Keratinocyte (primary cell): Measurements from ENCODE around the gene GRK1. TPM values are rescaled to one million over a fixed set of nuclear protein-coding genes. Genes with fewer than 3 reads are reported as not detected.

Source experiments
- DNase-seq: peaks from one replicate; pipeline ENCODE4 v3.0.0-alpha.2; 2011; ENCODE audit warnings: low read depth, missing footprints, low spot score
- FAIRE-seq: peaks from 2 replicates; lab custom pipeline; 2011; peaks lifted over from hg19 to GRCh38; lab: Jason Lieb, UNC
- H2AFZ ChIP-seq: 2 replicates; pipeline ENCODE4 v1.6.0; 2012; ENCODE audit warnings: low read length, control low read depth, inconsistent platforms; ENCODE audit not compliant: control insufficient read depth
- H3K27ac ChIP-seq: 2 replicates; pipeline ENCODE4 v1.5.1; 2011; ENCODE audit warnings: low read length; ENCODE audit not compliant: control insufficient read depth, insufficient read depth
- H3K27me3 ChIP-seq: 3 replicates; pipeline ENCODE4 v1.6.0; 2011; ENCODE audit warnings: low read length; ENCODE audit not compliant: control insufficient read depth, insufficient read depth; ENCODE audit errors: extremely low read depth
- H3K36me3 ChIP-seq, 2 experiments: 2 replicates in 1 of 2; 3 replicates in 1 of 2; pipeline ENCODE4 v1.5.1; 2011; ENCODE audit warnings: low read length in 2 of 2, mild to moderate bottlenecking in 1 of 2; ENCODE audit not compliant: control insufficient read depth in 2 of 2, insufficient read depth in 2 of 2; ENCODE audit errors: extremely low read depth in 1 of 2
- H3K4me1 ChIP-seq: 3 replicates; pipeline ENCODE4 v1.5.1; 2011; ENCODE audit warnings: low read length; ENCODE audit not compliant: control insufficient read depth, insufficient read depth; ENCODE audit errors: extremely low read depth
- H3K4me2 ChIP-seq: 3 replicates; pipeline ENCODE4 v1.6.0; 2011; ENCODE audit warnings: low read depth, low read length; ENCODE audit not compliant: control insufficient read depth, insufficient read depth; ENCODE audit errors: extremely low read depth
- H3K4me3 ChIP-seq, 3 experiments: fragments of 200-600 bp in 1 of 3; sonication (generic) in 1 of 3; 2 replicates in 2 of 3; 3 replicates in 1 of 3; pipeline ENCODE4 v1.5.1; 2011 to 2016; ENCODE audit warnings: low read length in 3 of 3, mild to moderate bottlenecking in 3 of 3, control low read depth in 2 of 3, inconsistent platforms in 1 of 3, low read depth in 1 of 3, mixed read lengths in 1 of 3, mixed run types in 1 of 3, moderate library complexity in 1 of 3; ENCODE audit not compliant: control insufficient read depth in 2 of 3, insufficient read depth in 2 of 3; ENCODE audit errors: extremely low read depth in 1 of 3
- H3K79me2 ChIP-seq: 2 replicates; pipeline ENCODE4 v1.6.0; 2012; ENCODE audit warnings: low read length; ENCODE audit not compliant: control insufficient read depth, insufficient read depth
- H3K9ac ChIP-seq: 3 replicates; pipeline ENCODE4 v1.6.0; 2011; ENCODE audit warnings: low read length; ENCODE audit not compliant: control insufficient read depth, insufficient read depth; ENCODE audit errors: extremely low read depth
- H3K9me1 ChIP-seq: 3 replicates; pipeline ENCODE4 v1.6.0; 2011; ENCODE audit warnings: low read length; ENCODE audit not compliant: control insufficient read depth, insufficient read depth; ENCODE audit errors: extremely low read depth
- H3K9me3 ChIP-seq: 2 replicates; pipeline ENCODE4 v1.5.1; 2012; ENCODE audit warnings: low read depth, low read length; ENCODE audit not compliant: control insufficient read depth
- H4K20me1 ChIP-seq: 3 replicates; pipeline ENCODE4 v1.6.0; 2011; ENCODE audit warnings: low read length; ENCODE audit not compliant: control insufficient read depth, insufficient read depth; ENCODE audit errors: extremely low read depth
- EZH2 ChIP-seq: IDR thresholded peaks from one replicate; pipeline ENCODE4 v1.6.1; 2012; ENCODE audit warnings: inconsistent platforms, mild to moderate bottlenecking, low read length, moderate library complexity
- dilution Hi-C: fragments of 300-500 bp; cut with MboI; formaldehyde crosslinking; loops from one replicate; pipeline ENCODE4 v1.7.0; 2020; ENCODE audit warnings: low sequenced_read_pairs; ENCODE audit not compliant: extremely low pct_ligation_motif_present
- polyA plus RNA-seq, 5 experiments: library from polyadenylated mRNA; depleted of rRNA in 3 of 5; stranded (reverse) in 3 of 5; stranded (forward) in 1 of 5; unstranded in 1 of 5; fragments of >200 nt; gene quantifications; 1 replicate in 1 of 5; 2 replicates in 3 of 5; 3 replicates in 1 of 5; pipeline versions ENCODE4 v1.2.1 to v1.2.3, GENCODE V29; 2011 to 2012; ENCODE audit warnings: missing spikeins in 2 of 5, low read depth in 1 of 5, low replicate concordance in 1 of 5
- TF ChIP-seq, protein P1 (sequence below), 3 experiments: IDR thresholded peaks in 1 of 3; conservative IDR thresholded peaks in 1 of 3; optimal IDR thresholded peaks in 1 of 3; 2 replicates in 2 of 3; 3 replicates in 1 of 3; pipeline versions ENCODE3 to v1.5.1; 2011; ENCODE audit warnings: low read length in 3 of 3, mild to moderate bottlenecking in 3 of 3, moderate library complexity in 2 of 3, control low read depth in 1 of 3, inconsistent platforms in 1 of 3; ENCODE audit not compliant: insufficient read depth in 2 of 3; ENCODE audit errors: extremely low read depth in 1 of 3

GRK1 gene
- polyA plus RNA-seq, 1 donor (not counting 4 experiments of a cell fraction or from before 2014, with no cell fraction given), result not detected

DNA sequence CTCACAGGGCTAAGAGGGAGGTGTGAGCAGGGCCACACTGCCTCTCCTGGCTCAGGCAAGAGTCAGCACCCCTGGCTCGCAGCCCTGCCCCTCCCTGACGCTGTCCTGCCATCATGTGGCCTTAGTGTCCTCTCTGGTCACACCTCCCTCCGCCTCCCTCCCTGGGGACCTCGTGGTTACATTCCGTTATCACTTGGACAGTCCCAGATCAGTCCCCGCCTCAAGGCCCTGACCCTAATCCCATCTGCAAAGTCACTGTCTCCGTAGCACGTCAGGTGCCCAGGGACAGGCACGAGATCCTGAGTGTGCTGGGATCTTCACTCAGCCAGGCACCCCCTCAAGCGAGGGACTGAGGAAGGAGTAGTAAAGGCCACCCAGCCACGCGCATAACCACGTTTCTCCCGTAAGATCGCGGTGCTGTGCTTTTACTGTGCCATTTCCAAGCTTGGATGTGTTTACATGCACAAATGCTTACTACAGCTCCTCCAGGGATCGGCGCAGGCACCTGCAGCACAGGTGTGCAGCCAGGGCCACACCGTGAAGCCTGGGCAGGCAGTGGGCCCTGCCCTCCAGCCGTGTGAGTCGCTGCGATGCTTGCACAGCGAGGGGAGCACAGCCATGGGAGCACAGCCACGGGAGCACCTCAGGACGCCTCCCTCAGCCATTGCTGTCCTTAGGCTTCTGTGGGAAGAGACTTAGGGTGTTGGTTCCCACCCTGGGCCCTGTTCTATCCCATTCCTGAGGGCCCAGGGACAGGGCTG lies 81.3 kb downstream of the GRK1 start:
- Histone ChIP-seq H3K27me3 (peaks cover 3% of the 10 kb centered on the region), H3K27ac (no peak overlapping the region), H4K20me1 (no peaks in the 10 kb centered on the region), H3K4me3 (no peak overlapping the region), H3K4me2 (no peak overlapping the region), H3K9me3 (peaks cover 8% of the 10 kb centered on the region), H3K4me1 (no peaks in the 10 kb centered on the region), H3K79me2 (no peaks in the 10 kb centered on the region), H2AFZ (no peak overlapping the region), H3K36me3 (no peaks in the 10 kb centered on the region), H3K9ac (no peak overlapping the region), H3K9me1 (no peaks in the 10 kb centered on the region)
- dilution Hi-C loops, result no loop called here
- FAIRE-seq (no peak), DNase-seq (no peak)
- TF ChIP-seq EZH2, result no peak
- TF ChIP-seq, protein P1, sequence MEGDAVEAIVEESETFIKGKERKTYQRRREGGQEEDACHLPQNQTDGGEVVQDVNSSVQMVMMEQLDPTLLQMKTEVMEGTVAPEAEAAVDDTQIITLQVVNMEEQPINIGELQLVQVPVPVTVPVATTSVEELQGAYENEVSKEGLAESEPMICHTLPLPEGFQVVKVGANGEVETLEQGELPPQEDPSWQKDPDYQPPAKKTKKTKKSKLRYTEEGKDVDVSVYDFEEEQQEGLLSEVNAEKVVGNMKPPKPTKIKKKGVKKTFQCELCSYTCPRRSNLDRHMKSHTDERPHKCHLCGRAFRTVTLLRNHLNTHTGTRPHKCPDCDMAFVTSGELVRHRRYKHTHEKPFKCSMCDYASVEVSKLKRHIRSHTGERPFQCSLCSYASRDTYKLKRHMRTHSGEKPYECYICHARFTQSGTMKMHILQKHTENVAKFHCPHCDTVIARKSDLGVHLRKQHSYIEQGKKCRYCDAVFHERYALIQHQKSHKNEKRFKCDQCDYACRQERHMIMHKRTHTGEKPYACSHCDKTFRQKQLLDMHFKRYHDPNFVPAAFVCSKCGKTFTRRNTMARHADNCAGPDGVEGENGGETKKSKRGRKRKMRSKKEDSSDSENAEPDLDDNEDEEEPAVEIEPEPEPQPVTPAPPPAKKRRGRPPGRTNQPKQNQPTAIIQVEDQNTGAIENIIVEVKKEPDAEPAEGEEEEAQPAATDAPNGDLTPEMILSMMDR (optimal IDR thresholded peaks at IDR 0.05 in 1 of 3, IDR thresholded peaks at IDR 0.05 in 1 of 3, conservative IDR thresholded peaks at IDR 0.05 in 1 of 3; ENCODE audit: extremely low read depth in 1 of 3, insufficient read depth in 2 of 3, low read length in 3 of 3), result no peak

DNA sequence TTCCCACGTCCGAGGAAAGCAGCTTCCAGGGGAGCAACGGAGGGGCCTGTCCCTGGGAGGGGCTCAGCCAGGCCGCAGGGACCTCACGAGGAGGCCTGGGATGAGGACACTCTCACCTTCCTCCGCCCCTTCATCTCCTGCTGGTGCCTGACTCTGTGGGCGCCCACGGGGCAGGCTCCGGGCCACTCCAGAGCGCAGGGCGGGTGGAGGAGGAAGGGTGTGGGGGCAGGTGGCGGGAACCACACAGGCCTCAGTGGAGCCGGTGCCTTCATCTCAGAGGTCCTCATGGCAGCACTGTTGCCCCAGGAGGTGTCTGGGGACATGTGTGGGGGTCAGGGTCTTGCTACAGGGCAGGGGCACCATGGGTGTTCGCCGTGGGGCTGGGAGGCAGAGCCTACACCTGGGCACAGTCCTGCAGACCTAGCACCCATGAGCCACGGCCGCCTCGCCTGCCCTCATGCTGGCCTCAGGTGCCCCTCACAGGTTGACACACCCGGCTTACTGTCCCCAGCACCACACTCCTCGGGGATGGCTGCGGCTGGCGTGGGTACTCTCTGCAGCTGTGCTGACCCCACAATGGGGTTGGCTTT lies 81.9 kb downstream of the GRK1 start:
- no peak for TF ChIP-seq EZH2
- TF ChIP-seq, protein P1 (optimal IDR thresholded peaks at IDR 0.05 in 1 of 3, IDR thresholded peaks at IDR 0.05 in 1 of 3, conservative IDR thresholded peaks at IDR 0.05 in 1 of 3; ENCODE audit: extremely low read depth in 1 of 3, insufficient read depth in 2 of 3, low read length in 3 of 3), result no peak
- H3K36me3 ChIP-seq, result no peaks in the 10 kb centered on the region
- H2AFZ ChIP-seq, result no peak overlapping the region
- FAIRE-seq, result no peak
- no peak overlapping the region for H3K9ac ChIP-seq
- H3K27ac ChIP-seq, result no peak overlapping the region
- peaks cover 8% of the 10 kb centered on the region for H3K9me3 ChIP-seq
- dilution Hi-C loops, result no loop called here
- H4K20me1 ChIP-seq, result no peaks in the 10 kb centered on the region
- no peaks in the 10 kb centered on the region for H3K79me2 ChIP-seq
- DNase-seq, result no peak
- no peak overlapping the region for H3K4me3 ChIP-seq
- H3K27me3 ChIP-seq, result peaks cover 5% of the 10 kb centered on the region
- no peaks in the 10 kb centered on the region for H3K9me1 ChIP-seq
- no peaks in the 10 kb centered on the region for H3K4me1 ChIP-seq
- H3K4me2 ChIP-seq, result no peak overlapping the region
